Common myeloid progenitor, CD34-positive (primary cell): Measurements from ENCODE around the gene MYO10.

Experiments used
- CTCF ChIA-PET: fragments of 350-600 bp; sonication (Branson Sonifier 250); formaldehyde crosslinking; loops from one replicate; lab custom pipeline; 2021; ENCODE audit warnings: antibody characterized with exemption; lab: Charles Lee
- POLR2A ChIA-PET: fragments of 350-600 bp; sonication (Branson Sonifier 250); formaldehyde crosslinking; loops from one replicate; lab custom pipeline; 2021; ENCODE audit warnings: antibody characterized with exemption; lab: Charles Lee
- DNase-seq, 3 donors: peaks; one replicate each; pipeline versions ENCODE4 v3.0.0 to v3.0.0-alpha.2; 2013
- H3K27ac ChIP-seq, 2 experiments: 1 replicate in 1 of 2; 2 replicates in 1 of 2; pipeline ENCODE4 v1.7.0; 2013; ENCODE audit warnings: inconsistent platforms in 2 of 2, low read length in 2 of 2, mild to moderate bottlenecking in 2 of 2, low read depth in 1 of 2, moderate library complexity in 1 of 2; ENCODE audit not compliant: severe bottlenecking in 2 of 2, insufficient read depth in 1 of 2, poor library complexity in 1 of 2
- H3K27me3 ChIP-seq, 5 experiments: replicated peaks in 2 of 5; 1 replicate in 3 of 5; 2 replicates in 2 of 5; pipeline versions ENCODE4 v1.6.1 to v1.7.0; 2013; ENCODE audit warnings: low read length in 4 of 5, mild to moderate bottlenecking in 2 of 5, moderate library complexity in 2 of 5, inconsistent platforms in 1 of 5; ENCODE audit not compliant: insufficient read depth in 5 of 5, control insufficient read depth in 4 of 5
- H3K36me3 ChIP-seq, 4 experiments: 1 replicate in 2 of 4; 2 replicates in 2 of 4; pipeline versions ENCODE4 v1.6.1 to v1.7.0; 2013; ENCODE audit warnings: low read length in 3 of 4, control low read depth in 1 of 4, mild to moderate bottlenecking in 1 of 4; ENCODE audit not compliant: control insufficient read depth in 4 of 4, insufficient read depth in 4 of 4
- H3K4me1 ChIP-seq, 4 experiments: 1 replicate in 3 of 4; 2 replicates in 1 of 4; pipeline versions ENCODE4 v1.6.1 to v1.7.1; 2013; ENCODE audit warnings: low read length in 3 of 4, mild to moderate bottlenecking in 3 of 4, control low read depth in 1 of 4, inconsistent platforms in 1 of 4, moderate library complexity in 1 of 4; ENCODE audit not compliant: control insufficient read depth in 4 of 4, insufficient read depth in 4 of 4; ENCODE audit errors: control extremely low read depth in 1 of 4
- H3K4me3 ChIP-seq, 7 experiments: 1 replicate in 4 of 7; 2 replicates in 3 of 7; pipeline versions ENCODE4 v1.5.1 to v1.7.0; 2013; ENCODE audit warnings: mild to moderate bottlenecking in 7 of 7, low read length in 6 of 7, moderate library complexity in 6 of 7, inconsistent platforms in 2 of 7, low read depth in 2 of 7, control low read depth in 1 of 7; ENCODE audit not compliant: insufficient read depth in 4 of 7, control insufficient read depth in 1 of 7; ENCODE audit errors: extremely low read depth in 1 of 7
- H3K9me3 ChIP-seq, 5 experiments: 1 replicate in 4 of 5; 2 replicates in 1 of 5; pipeline versions ENCODE4 v1.6.1 to v1.7.1; 2013; ENCODE audit warnings: low read length in 4 of 5, mild to moderate bottlenecking in 2 of 5, inconsistent platforms in 1 of 5, low read depth in 1 of 5, moderate library complexity in 1 of 5; ENCODE audit not compliant: control insufficient read depth in 4 of 5, insufficient read depth in 2 of 5; ENCODE audit errors: control extremely low read depth in 1 of 5
- WGBS: methylation state at CpG from one replicate; pipeline ENCODE4 v1.1.5; 2013; ENCODE audit not compliant: insufficient coverage; 5-methylcytosine and 5-hydroxymethylcytosine counted together

MYO10 gene

GRCh38 chr5:16690243-16690852, 245.7 kb downstream of the MYO10 start:
- CTCF ChIA-PET = interaction anchor here (1.0 to 2.6 kb wide), 5 partner anchors 13 to 504 kb away, joined by 3 to 12 read pairs (median 4); no protein-coding TSS in a partner anchor
- POLR2A ChIA-PET = no interaction called here

GRCh38 chr5:16687898-16688297, 248.2 kb downstream of the MYO10 start:
- H3K9me3 ChIP-seq = no peaks in the 10 kb centered on the region
- H3K4me3 ChIP-seq = no peak overlapping the region
- DNase-seq = no peak
- ChIA-PET CTCF (no interaction called here), POLR2A (no interaction called here)
- H3K36me3 ChIP-seq = no peaks in the 10 kb centered on the region
- H3K27ac ChIP-seq = no peak overlapping the region
- H3K4me1 ChIP-seq = no peaks in the 10 kb centered on the region
- no peaks in the 10 kb centered on the region for H3K27me3 ChIP-seq
- 100% methylated on average over 2 of the region's 2 CpGs for WGBS

More at GRCh38 chr5:16690243-16690852, 245.7 kb downstream of the MYO10 start:
- Histone ChIP-seq H3K36me3 (no peaks in the 10 kb centered on the region), H3K4me1 (no peaks in the 10 kb centered on the region), H3K27ac (no peak overlapping the region), H3K4me3 (no peak overlapping the region), H3K27me3 (no peaks in the 10 kb centered on the region), H3K9me3 (no peaks in the 10 kb centered on the region)
- DNase-seq = peak; percentile 36 to 67 (median 64)
- WGBS = 30% methylated on average over 2 of the region's 7 CpGs

- DNase-seq = no peak
- H3K4me3 ChIP-seq = no peak overlapping the region
- no peak overlapping the region for H3K27ac ChIP-seq
- no peaks in the 10 kb centered on the region for H3K27me3 ChIP-seq
- H3K36me3 ChIP-seq = no peaks in the 10 kb centered on the region
- WGBS = 80% methylated on average over 1 of the region's 4 CpGs
- no peaks in the 10 kb centered on the region for H3K4me1 ChIP-seq
- no peaks in the 10 kb centered on the region for H3K9me3 ChIP-seq
- POLR2A ChIA-PET = no interaction called here
- CTCF ChIA-PET = no interaction called here
Measured at GRCh38 chr5:16685069-16685468, 251.0 kb downstream of the MYO10 start.

GRCh38 chr5:16681876-16682275, 254.2 kb downstream of the MYO10 start:
- DNase-seq = no peak
- Histone ChIP-seq H3K27ac (no peak overlapping the region), H3K4me3 (no peak overlapping the region), H3K36me3 (no peaks in the 10 kb centered on the region), H3K9me3 (no peaks in the 10 kb centered on the region), H3K4me1 (no peaks in the 10 kb centered on the region), H3K27me3 (no peaks in the 10 kb centered on the region)
- ChIA-PET CTCF (no interaction called here), POLR2A (no interaction called here)
- 95% methylated on average over 13 of the region's 13 CpGs for WGBS

- ChIA-PET POLR2A (no interaction called here), CTCF (no interaction called here)
- no peaks in the 10 kb centered on the region for H3K4me1 ChIP-seq
- WGBS = 95% methylated on average over 11 of the region's 14 CpGs
- DNase-seq = no peak
- no peak overlapping the region for H3K27ac ChIP-seq
- H3K27me3 ChIP-seq = no peaks in the 10 kb centered on the region
- H3K9me3 ChIP-seq = no peaks in the 10 kb centered on the region
- H3K4me3 ChIP-seq = no peak overlapping the region
- H3K36me3 ChIP-seq = no peaks in the 10 kb centered on the region
Measured at GRCh38 chr5:16679863-16680262, 256.2 kb downstream of the MYO10 start.

GRCh38 chr5:16679190-16679589, 256.9 kb downstream of the MYO10 start:
- WGBS = 83% methylated on average over 8 of the region's 9 CpGs
- CTCF ChIA-PET = interaction anchor here (1.7 kb wide), 1 partner anchor 13 kb away, joined by 3 read pairs; no protein-coding TSS in a partner anchor
- no peaks in the 10 kb centered on the region for H3K4me1 ChIP-seq
- DNase-seq = peak in 2 of 3 donors; percentile 43 to 51
- no peaks in the 10 kb centered on the region for H3K9me3 ChIP-seq
- H3K27ac ChIP-seq = no peak overlapping the region
- H3K27me3 ChIP-seq = no peaks in the 10 kb centered on the region
- no peaks in the 10 kb centered on the region for H3K36me3 ChIP-seq
- POLR2A ChIA-PET = no interaction called here
- H3K4me3 ChIP-seq = no peak overlapping the region

GRCh38 chr5:16675806-16676205, 260.3 kb downstream of the MYO10 start:
- Histone ChIP-seq H3K27me3 (no peaks in the 10 kb centered on the region), H3K4me3 (no peak overlapping the region), H3K36me3 (no peaks in the 10 kb centered on the region), H3K27ac (no peak overlapping the region), H3K9me3 (no peaks in the 10 kb centered on the region), H3K4me1 (no peaks in the 10 kb centered on the region)
- 86% methylated on average over 1 of the region's 9 CpGs for WGBS
- peak in 1 of 3 donors; percentile 12 for DNase-seq
- ChIA-PET CTCF (interaction anchor here (0.6 to 4.0 kb wide), 4 partner anchors 10 to 52 kb away, joined by 3 to 12 read pairs (median 3); no protein-coding TSS in a partner anchor), POLR2A (no interaction called here)
